Hematopoietic multipotent progenitor cell treated with erythropoietin and hydrocortisone succinate and interleukin-3 and kit ligand, for 15 days (in vitro differentiated cells): ENCODE measurements around the gene SUFU.

Experiments
- DNase-seq: peaks from one replicate; pipeline ENCODE4 v3.0.0-alpha.2; 2015; ENCODE audit warnings: low spot score

SUFU gene

GRCh38 chr10:102596506-102596971, 92.8 kb downstream of the SUFU start:
- peak; percentile 60 for DNase-seq

DNA sequence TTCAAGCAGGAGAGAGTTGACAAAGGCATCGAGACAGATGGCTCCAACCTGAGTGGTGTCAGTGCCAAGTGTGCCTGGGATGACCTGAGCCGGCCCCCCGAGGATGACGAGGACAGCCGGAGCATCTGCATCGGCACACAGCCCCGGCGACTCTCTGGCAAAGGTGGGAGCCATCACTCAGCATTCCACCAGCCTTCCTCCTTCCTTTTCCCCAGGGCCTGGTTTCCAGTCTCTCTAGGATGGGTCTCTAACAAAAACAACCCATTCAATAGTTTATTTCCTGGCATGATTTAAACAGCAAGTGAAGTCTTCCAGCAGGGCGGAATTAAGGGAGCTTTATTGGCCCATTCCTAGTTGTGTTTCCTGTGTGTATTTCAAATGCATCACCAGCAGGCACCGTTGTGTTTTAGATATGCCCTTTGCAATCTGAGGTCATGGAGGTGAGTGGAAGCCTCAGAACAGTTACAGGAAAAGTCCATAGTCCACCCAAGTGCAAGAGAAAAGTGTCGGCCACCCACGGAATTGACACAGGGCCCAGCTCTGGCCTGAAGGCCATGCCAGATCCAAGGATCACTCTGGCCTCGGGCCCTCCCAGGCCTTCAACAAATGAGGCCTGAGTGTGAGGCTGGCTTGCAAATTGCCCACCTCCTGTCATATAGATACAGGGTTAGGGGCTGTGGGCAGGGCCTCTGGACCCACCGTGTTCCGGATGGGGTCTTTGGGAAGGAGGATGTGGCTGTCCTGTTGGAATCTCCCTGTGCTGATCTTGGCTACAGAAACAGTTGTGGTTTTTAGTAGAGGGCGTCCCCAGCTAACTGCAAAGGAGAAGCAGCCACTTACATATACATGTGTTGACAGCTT, 93.6 kb downstream of the SUFU start:
- no peak for DNase-seq

DNA sequence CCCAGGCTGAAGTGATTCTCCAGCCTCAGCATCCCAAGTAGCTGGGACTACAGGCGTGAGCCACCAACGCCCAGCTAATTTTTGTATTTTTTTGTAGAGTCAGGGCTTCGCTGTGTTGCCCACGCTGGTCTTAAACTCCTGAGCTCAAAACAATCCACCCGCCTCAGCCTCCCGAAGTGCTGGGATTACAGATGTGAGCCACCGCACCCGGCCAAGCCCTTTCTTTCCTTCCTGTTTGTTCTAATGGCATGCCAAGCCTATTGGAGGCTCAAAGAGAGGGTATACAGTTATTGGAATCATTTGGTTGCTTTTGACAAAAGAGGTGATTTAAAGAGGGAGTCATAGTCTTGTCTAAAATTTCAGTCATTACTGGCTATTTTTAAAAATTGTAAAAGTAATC, 94.5 kb downstream of the SUFU start:
- DNase-seq: no peak

GRCh38 chr10:102599565-102600327, 96.0 kb downstream of the SUFU start:
- peak; percentile 59 for DNase-seq

DNA sequence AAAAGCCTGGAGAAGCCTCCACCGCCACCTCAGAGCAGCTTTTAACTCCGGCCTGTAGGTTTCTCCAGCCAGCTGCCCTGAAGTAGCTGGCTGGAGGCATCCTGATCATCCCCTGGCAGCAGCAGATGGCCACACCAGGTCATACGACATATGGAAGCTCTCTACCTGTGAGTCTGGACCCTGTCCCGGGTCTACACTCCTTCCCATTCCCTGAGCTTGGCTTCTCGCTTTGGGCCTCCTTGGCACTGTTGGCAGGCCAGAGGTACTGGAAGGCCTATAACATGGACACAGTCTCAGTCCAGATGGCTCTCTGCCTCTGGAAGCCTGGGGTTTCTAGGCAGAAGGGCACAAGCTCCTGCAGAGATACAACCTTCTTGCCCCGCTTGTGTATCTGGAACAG, 97.0 kb downstream of the SUFU start:
- DNase-seq: no peak

DNA sequence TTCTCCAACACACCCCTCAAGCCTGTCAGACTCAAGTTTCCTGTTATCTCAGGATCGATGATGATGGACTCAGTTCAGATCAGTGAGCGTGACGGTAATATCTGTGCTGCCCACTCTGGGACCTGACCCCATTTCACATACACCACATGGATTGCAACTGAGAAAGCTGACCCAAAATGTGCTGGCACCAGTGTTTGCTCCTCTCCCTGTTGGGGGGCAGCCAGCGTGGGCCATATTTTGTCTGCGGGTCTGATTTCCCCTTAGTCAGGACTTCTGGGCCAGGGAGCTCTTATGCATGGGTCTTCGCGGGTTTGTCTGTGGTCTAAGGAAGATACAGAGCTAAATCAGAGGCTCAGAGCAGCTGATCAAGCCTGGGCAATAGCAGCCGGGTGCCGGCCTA, 97.9 kb downstream of the SUFU start:
- DNase-seq: no peak

GRCh38 chr10:102602272-102603045, 98.7 kb downstream of the SUFU start:
- DNase-seq: no peak

DNA sequence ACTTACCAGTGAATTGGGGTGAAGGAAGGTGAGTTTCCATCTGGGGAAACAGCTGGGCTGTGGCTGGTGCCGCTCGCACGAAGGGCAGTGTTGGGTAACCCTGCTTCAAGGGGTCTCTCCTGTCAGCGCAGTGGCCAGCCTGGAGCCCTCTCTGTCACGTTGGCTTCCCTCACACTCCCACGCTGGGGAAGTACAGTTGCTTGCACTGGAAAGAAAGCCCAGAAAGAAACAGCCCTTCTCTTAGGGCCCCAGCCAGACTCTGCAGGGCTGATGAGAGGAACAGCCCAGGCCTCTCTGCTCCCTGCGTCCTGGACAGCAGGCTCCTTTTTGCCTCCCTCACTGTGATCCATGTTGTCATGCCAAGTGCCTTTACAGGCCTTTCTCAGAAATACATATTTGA, 100.2 kb downstream of the SUFU start:
- no peak for DNase-seq

- no peak for DNase-seq
Observed at GRCh38 chr10:102604439-102604841, 100.7 kb downstream of the SUFU start.

DNA sequence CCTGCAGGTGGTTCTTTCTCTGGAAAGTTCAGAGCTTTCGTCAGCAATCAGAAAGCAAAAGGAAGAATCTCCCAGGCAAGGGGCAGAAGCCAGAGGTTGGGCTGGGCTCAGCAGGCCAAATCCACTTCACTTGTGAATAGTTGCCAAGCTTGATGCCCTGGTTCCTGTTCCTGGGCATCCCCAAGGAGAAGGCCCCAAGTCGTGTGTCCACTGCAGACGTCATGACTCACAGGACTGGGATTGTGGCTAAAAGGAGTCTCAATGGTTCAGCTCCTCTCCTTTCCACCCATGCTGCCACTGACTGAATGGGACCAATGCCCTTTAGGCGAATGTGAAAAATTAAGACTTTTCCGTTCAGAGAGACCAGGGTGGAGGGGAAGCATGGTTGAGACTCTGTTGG, 101.9 kb downstream of the SUFU start:
- DNase-seq: no peak

DNA sequence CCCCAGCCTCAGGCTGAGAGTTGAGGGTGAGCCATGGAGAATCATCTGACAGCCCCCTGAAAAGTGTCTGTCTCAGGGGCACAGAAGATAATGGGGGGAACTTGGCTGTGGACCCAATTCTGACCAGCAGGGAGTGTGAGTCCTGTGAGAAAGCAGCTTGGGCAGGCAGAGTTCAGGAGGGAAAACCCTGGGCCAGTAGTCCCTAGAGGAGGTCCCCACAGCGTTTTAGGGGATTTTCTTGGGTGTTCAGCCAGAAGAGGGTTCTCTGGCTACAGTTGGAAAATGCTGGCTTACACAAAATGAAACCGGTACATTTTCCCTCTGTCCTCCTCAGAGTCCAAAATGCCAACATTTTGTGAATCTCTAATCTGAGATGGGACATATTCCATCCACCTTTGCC, 104.7 kb downstream of the SUFU start:
- no peak for DNase-seq

DNA sequence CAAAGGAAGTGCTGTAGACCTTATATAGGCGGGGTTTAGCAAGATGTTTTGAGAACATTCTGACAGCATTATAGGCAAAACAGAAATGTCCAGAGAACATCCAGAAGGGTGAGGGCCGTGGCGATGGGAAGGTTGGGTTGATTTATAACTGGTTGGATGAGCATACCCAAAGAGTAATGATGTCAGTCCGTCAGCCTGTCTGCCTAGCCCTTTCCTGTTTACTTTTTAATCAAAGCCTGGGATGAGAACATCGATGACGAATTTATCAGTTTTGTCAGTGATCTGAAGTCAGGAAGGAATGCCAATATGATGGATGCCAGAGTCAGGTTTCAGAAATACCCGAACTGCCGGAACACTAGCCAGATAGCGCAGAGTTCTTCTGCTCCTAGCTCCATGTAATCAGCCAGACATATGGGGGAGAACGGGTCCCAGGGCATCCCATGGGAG, 106.7 kb downstream of the SUFU start:
- no peak for DNase-seq

DNA sequence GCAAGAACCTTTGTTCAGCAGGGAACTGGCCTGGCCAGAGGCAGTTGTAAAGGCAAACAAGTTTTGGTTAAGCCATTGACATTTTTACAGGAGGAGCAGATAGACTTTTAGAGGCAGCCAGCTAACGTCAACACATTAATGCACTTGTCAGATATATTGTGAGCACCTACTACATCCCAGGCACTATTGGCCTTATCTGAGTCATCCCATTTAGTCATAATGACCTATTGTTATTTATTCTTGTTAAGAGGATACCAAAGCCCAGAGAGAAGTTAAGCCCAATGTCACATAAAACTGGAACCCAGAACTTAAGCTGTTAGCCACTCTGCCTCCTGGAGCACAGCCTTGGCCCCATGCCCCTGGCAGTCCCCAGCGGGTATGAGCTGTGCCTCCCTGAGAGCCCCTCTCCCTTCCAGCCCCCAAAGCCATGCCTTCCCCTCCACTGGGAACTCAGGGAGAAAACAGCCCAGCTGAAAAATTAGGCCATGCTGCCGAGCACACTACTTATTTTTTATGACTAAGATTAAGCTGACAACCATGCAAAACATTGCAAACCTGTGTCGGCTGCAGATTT, 107.8 kb downstream of the SUFU start:
- no peak for DNase-seq

- DNase-seq: no peak
Observed at GRCh38 chr10:102612964-102613275, 109.1 kb downstream of the SUFU start.

GRCh38 chr10:102613286-102613685, 109.5 kb downstream of the SUFU start:
- DNase-seq: no peak

DNA sequence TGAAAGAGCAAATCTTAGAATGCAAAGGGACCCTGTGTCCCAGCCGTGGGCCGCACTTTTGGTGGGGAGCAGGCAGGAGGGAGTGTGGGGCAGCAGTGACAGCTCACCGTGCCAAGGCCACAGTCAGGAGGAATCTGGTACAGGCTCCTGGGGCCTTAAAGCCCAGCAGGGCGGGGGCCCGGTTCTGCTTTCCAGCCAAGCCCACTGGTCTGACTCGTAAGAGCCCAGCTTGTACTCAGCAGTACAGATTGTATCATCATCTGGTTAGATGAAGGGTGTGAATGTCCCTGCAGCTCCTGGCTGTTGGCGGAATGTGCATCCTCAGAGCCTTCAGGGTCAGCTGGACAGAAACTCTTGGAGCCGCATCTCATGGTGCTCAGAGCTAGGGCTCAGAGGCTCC, 110.0 kb downstream of the SUFU start:
- no peak for DNase-seq

DNA sequence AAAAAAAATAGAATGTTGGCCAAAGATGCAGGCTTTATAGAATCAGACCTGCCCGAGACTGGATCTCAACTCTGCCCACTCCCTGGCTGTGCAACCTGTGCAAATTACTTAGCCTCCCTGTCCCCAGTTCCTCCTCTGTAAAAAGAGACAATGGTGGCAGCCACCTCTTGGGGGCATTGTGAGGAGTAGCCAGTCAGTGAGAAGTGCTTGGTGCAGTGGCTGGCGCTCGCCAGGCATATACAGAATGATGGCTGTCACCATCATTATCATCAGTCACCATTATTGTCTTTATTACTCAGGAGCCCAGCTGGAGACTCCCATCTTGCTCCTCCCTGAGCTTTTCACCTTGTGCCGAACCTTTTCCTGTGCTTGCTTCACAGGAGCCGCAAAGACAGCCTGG, 111.1 kb downstream of the SUFU start:
- no peak for DNase-seq

GRCh38 chr10:102615361-102615760, 111.6 kb downstream of the SUFU start:
- DNase-seq: no peak

GRCh38 chr10:102616066-102616770, 112.4 kb downstream of the SUFU start:
- DNase-seq: no peak

DNA sequence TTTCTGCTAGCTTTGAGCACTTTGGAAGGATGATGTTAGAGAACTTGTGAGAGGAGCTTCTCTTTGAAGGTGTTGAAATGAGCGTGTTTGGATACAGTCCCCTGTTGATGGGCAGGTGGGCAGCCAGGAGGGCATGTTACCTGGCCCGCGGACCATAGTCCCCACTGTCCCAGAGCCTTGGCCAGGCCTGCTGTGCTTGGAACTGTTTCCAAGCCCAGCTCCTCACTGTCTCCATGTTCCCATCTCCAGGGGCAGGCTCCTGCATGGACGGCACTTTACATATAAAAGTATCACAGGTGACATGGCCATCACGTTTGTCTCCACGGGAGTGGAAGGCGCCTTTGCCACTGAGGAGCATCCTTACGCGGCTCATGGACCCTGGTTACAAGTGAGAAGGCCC, 113.3 kb downstream of the SUFU start:
- DNase-seq: no peak

- DNase-seq: no peak
Observed at GRCh38 chr10:102617816-102618215, 114.0 kb downstream of the SUFU start.
